GM23338 (cell line): ENCODE results near the gene CAPN9. TPM values are rescaled to one million over a fixed set of nuclear protein-coding genes. Genes with fewer than 3 reads are reported as not detected.

Experiments
- ATAC-seq: fragments of 200-7000 bp; cut with Tn5 transposase; 3 replicates; pipeline ENCODE4 v1.9.1; 2020
- DNase-seq: peaks from one replicate; pipeline ENCODE4 v3.0.0-alpha.2; 2015; ENCODE audit warnings: low spot score
- H2AFZ ChIP-seq: fragments of 200-600 bp; sonication (generic); 2 replicates; pipeline ENCODE4 v1.8.0; 2016; ENCODE audit warnings: antibody characterized with exemption, mild to moderate bottlenecking, moderate library complexity
- H3F3A ChIP-seq: fragments of 200-600 bp; sonication (generic); replicated peaks from 2 replicates; pipeline ENCODE4 v1.8.0; 2017; ENCODE audit warnings: antibody characterized with exemption, mixed run types, low read depth
- H3K27ac ChIP-seq: fragments of 200-600 bp; sonication (generic); 2 replicates; pipeline ENCODE4 v1.6.1; 2016; ENCODE audit warnings: low read depth
- H3K27me3 ChIP-seq: fragments of 200-600 bp; sonication (generic); 2 replicates; pipeline ENCODE4 v1.8.0; 2016; ENCODE audit warnings: mild to moderate bottlenecking, mixed run types, moderate library complexity; ENCODE audit not compliant: insufficient read depth
- H3K36me3 ChIP-seq: fragments of 200-600 bp; sonication (generic); 2 replicates; pipeline ENCODE4 v1.8.0; 2016; ENCODE audit warnings: mild to moderate bottlenecking; ENCODE audit not compliant: insufficient read depth
- H3K4me1 ChIP-seq: fragments of 200-600 bp; sonication (generic); 2 replicates; pipeline ENCODE4 v1.8.0; 2016; ENCODE audit warnings: mild to moderate bottlenecking, moderate library complexity; ENCODE audit not compliant: insufficient read depth
- H3K4me2 ChIP-seq: fragments of 200-600 bp; sonication (generic); 2 replicates; pipeline ENCODE4 v1.7.1; 2017; ENCODE audit warnings: mixed run types
- H3K4me3 ChIP-seq: fragments of 200-600 bp; sonication (generic); 2 replicates; pipeline ENCODE4 v1.6.1; 2016; ENCODE audit warnings: mixed run types
- H3K79me2 ChIP-seq: fragments of 200-600 bp; sonication (generic); replicated peaks from 2 replicates; pipeline ENCODE4 v1.8.0; 2017; ENCODE audit warnings: mild to moderate bottlenecking; ENCODE audit not compliant: insufficient read depth
- H3K9me2 ChIP-seq: fragments of 200-600 bp; sonication (generic); 2 replicates; pipeline ENCODE4 v1.8.0; 2017; ENCODE audit not compliant: insufficient read depth
- H4K20me1 ChIP-seq: fragments of 200-600 bp; sonication (generic); replicated peaks from 2 replicates; pipeline ENCODE4 v1.8.0; 2017; ENCODE audit warnings: mild to moderate bottlenecking; ENCODE audit not compliant: insufficient read depth
- H3K27ac Mint-ChIP-seq: 2 replicates; pipeline ENCODE4 v1.8.0; 2020; ENCODE audit warnings: inconsistent platforms, mild to moderate bottlenecking, moderate library complexity, mixed read lengths
- H3K27me3 Mint-ChIP-seq: 3 replicates; pipeline ENCODE4 v1.8.0; 2022; ENCODE audit warnings: low read depth, mild to moderate bottlenecking, moderate library complexity, mixed read lengths, inconsistent platforms; ENCODE audit not compliant: insufficient read depth, poor library complexity
- H3K36me3 Mint-ChIP-seq: 3 replicates; pipeline ENCODE4 v1.8.0; 2021; ENCODE audit warnings: low read depth, mild to moderate bottlenecking, inconsistent platforms, moderate library complexity, mixed read lengths
- H3K4me1 Mint-ChIP-seq: 3 replicates; pipeline ENCODE4 v1.8.0; 2020; ENCODE audit warnings: mild to moderate bottlenecking, inconsistent platforms, mixed read lengths
- H3K4me3 Mint-ChIP-seq: 3 replicates; pipeline ENCODE4 v1.8.0; 2021; ENCODE audit warnings: moderate library complexity, mild to moderate bottlenecking, inconsistent platforms, mixed read lengths
- H3K9me3 Mint-ChIP-seq: 3 replicates; pipeline ENCODE4 v1.8.0; 2020; ENCODE audit warnings: moderate library complexity, mild to moderate bottlenecking, inconsistent platforms, mixed read lengths
- CTCF ChIP-seq, 2 experiments: fragments of 200-600 bp in 1 of 2; sonication (generic) in 1 of 2; conservative IDR thresholded peaks; 2 replicates each; pipeline versions ENCODE4 v1.5.1 to v1.6.1; 2016 to 2017; ENCODE audit warnings: antibody characterized with exemption in 2 of 2, low read depth in 2 of 2, mild to moderate bottlenecking in 2 of 2, moderate library complexity in 1 of 2
- ZNF462 ChIP-seq: fragments of 250-450 bp; sonication (Bioruptor Pico); IDR thresholded peaks from 2 replicates; pipeline ENCODE4 v1.5.0; 2020; ENCODE audit warnings: mild to moderate bottlenecking, moderate library complexity
- polyA plus RNA-seq: library from polyadenylated mRNA; unstranded; fragments of >200 nt; fragmentation: Nextera tagmentation; extraction: Ambion mirVana; gene quantifications from 2 replicates; pipeline ENCODE4 v1.2.1, GENCODE V29; 2016
- total RNA-seq: library from RNA; depleted of rRNA; stranded (reverse); fragments of >200 nt; shearing (Covaris generic); gene quantifications from 2 replicates; pipeline ENCODE4 v1.2.3, GENCODE V29; 2014

The CAPN9 gene
- total and polyA plus RNA-seq, 2 experiments from 2014 or later: 0.07 TPM; not detected in 1

- no peak overlapping the region for H3K4me2 ChIP-seq
- 0 out of 3 replicates have a peak, but pooled peaks have one; percentile 14 for ATAC-seq
Observed at GRCh38 chr1:230792691-230793462, 45.7 kb downstream of the CAPN9 start.

More at GRCh38 chr1:230792691-230793462, 45.7 kb downstream of the CAPN9 start:
- H3K27me3 Mint-ChIP-seq: peaks cover 13% of the 10 kb centered on the region
- H3K4me3 Mint-ChIP-seq: no peak overlapping the region
- Histone ChIP-seq H3K79me2 (no peaks in the 10 kb centered on the region), H3K4me1 (no peaks in the 10 kb centered on the region), H2AFZ (no peak overlapping the region), H4K20me1 (no peaks in the 10 kb centered on the region), H3K27me3 (peaks cover 36% of the 10 kb centered on the region), H3F3A (no peaks in the 10 kb centered on the region), H3K27ac (no peak overlapping the region), H3K9me2 (no peaks in the 10 kb centered on the region), H3K36me3 (no peaks in the 10 kb centered on the region), H3K4me3 (no peak overlapping the region)
- no peak overlapping the region for H3K27ac Mint-ChIP-seq
- H3K4me1 Mint-ChIP-seq: peaks cover 4% of the 10 kb centered on the region; the same call in 2 of the 3 replicates
- H3K9me3 Mint-ChIP-seq: no peaks in the 10 kb centered on the region
- H3K36me3 Mint-ChIP-seq: no peaks in the 10 kb centered on the region
- TF ChIP-seq ZNF462 (CRISPR knock-in tag) (no peak), CTCF (conservative IDR thresholded peaks at IDR 0.05; ENCODE audit: low read depth in 2 of 2) (peak; percentile 20 to 46; a peak in 2 of 4 replicates)
- DNase-seq: no peak
